D721Med (cell line): ENCODE measurements around the gene USP34.

Experiments
- DNase-seq: peaks from one replicate; pipeline ENCODE4 v3.0.0; 2011; ENCODE audit warnings: low spot score; ENCODE audit not compliant: insufficient read length
- FAIRE-seq: peaks from 2 replicates; lab custom pipeline; 2011; peaks lifted over from hg19 to GRCh38; lab: Jason Lieb, UNC
- CTCF ChIP-seq: IDR thresholded peaks from 2 replicates; pipeline ENCODE4 v1.5.1; 2012; ENCODE audit warnings: mild to moderate bottlenecking, control low read depth; ENCODE audit not compliant: insufficient read depth; ENCODE audit errors: missing control alignments

USP34 gene

GRCh38 chr2:61193670-61194561 lies 277.0 kb downstream of the USP34 start:
- FAIRE-seq (no peak), DNase-seq (no peak)
- TF ChIP-seq CTCF = no peak

- FAIRE-seq = no peak
- no peak for DNase-seq
- TF ChIP-seq CTCF = no peak
Measured at GRCh38 chr2:61187085-61187484, 283.8 kb downstream of the USP34 start.

GRCh38 chr2:61185231-61185728 lies 285.6 kb downstream of the USP34 start:
- TF ChIP-seq CTCF = no peak
- no peak for FAIRE-seq
- DNase-seq = no peak

- FAIRE-seq = no peak
- TF ChIP-seq CTCF = no peak
- no peak for DNase-seq
Measured at GRCh38 chr2:61184263-61184662, 286.6 kb downstream of the USP34 start.

GRCh38 chr2:61183795-61184194 lies 287.1 kb downstream of the USP34 start:
- TF ChIP-seq CTCF = no peak
- no peak for FAIRE-seq

GRCh38 chr2:61182059-61182383 lies 288.9 kb downstream of the USP34 start:
- FAIRE-seq = no peak
- no peak for TF ChIP-seq CTCF
- no peak for DNase-seq

More at GRCh38 chr2:61183795-61184194, 287.1 kb downstream of the USP34 start:
- no peak for DNase-seq
